CD4-positive, alpha-beta T cell treated with Interleukin-4 for 1 hour (primary cell): ENCODE results near the gene PRPF40B.
"Not testable (repeated sequence)": the region's sequence is repeated elsewhere in the genome, so short reads cannot be mapped to it uniquely, and the experiment has no call there.

Experiments
- DNase-seq, 2 donors: peaks; one replicate each; pipeline ENCODE4 v3.0.0-alpha.2; 2020 to 2022

PRPF40B gene

DNA sequence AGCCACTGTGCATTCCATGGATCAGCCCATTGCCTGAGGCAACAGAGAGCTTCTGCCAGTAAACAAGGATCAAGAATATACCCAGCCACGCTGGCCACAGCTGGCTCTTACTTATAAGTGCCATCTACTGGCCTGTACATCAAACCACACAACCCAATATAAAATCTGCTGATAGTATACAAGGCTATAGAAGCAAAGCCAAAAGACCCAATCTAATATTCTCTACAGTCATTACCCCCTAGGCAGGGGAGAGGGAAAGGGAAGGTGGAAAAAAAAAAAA is 13.5 kb upstream of the PRPF40B start:
- DNase-seq: no peak

DNA sequence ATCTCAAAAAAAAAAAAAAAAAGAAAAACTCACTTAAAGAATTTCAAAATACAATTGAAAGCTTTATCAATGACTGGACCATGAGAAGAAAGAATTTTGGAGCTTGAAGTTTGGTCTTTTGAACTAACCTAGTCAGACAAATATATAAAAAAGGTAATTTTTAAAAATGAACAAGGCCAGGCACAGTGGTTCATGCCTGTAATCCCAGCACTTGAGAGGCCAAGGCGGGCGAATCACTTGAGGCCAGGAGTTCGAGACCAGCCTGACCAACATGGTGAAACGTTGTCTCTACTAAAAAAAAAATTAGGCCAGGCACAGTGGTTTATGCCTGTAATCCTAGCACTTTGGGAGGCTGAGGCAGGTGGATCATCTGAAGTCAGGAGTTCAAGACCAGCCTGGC is 12.6 kb upstream of the PRPF40B start:
- DNase-seq: not testable (repeated sequence)

DNA sequence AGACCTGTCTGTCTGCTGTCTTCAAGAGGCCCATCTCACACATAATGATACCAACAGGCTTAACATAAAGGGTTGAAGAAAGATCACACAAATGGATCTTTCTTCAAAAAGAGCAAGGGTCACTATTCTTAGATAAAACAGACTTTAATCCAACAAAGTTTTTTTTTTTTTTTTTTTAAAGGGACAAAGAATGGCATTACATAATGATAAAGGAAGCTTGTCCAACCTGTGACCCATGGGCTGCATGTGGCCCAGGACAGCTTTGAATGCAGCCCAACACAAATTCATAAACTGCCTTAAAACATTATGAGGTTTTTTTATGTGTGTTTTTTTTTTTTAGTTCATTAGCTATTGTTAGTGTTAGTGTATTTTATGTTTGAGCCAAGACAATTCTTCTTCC is 11.2 kb upstream of the PRPF40B start:
- no peak for DNase-seq

GRCh38 chr12:49615725-49616124 is 7.6 kb upstream of the PRPF40B start:
- DNase-seq: no peak

- no peak for DNase-seq
Observed at GRCh38 chr12:49616533-49617219, 6.7 kb upstream of the PRPF40B start.

- DNase-seq: no peak
Observed at GRCh38 chr12:49618576-49618975, 4.8 kb upstream of the PRPF40B start.

- DNase-seq: no peak
Observed at GRCh38 chr12:49619286-49619685, 4.1 kb upstream of the PRPF40B start.

GRCh38 chr12:49621651-49622500 is 1.5 kb upstream of the PRPF40B start:
- DNase-seq: no peak

DNA sequence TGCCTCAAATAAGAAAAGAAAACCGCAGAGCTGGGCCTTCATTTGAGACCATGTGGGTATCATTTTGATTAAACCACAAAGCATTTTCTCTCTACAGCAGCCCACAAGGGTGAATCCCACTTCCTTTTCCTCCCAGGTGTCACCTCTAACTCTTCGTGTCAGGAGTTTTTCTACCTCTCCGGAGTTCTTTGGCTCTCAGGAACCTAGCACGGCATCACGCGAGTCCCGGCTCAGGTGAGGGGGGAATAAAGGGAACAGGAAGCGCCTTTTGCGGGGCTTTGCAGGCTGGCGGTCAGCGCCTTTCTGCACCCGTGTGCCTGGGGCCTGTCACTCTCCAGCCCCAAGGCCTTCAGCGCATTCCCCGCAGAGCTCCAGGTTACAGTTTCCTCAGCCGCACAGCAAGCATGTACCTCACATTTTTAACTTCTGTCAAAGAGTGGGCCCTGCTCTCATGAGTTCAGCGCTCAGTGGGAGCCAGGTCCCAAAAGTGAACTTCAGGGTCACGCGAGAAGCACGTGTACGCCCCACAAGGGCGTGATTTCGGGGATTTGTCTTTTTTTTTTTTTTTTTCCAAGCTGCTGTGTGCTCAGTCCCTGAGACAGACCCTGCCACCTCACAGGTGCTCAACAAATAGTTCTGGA is 740 bp upstream of the PRPF40B start:
- peak; percentile 44 to 79 for DNase-seq

DNA sequence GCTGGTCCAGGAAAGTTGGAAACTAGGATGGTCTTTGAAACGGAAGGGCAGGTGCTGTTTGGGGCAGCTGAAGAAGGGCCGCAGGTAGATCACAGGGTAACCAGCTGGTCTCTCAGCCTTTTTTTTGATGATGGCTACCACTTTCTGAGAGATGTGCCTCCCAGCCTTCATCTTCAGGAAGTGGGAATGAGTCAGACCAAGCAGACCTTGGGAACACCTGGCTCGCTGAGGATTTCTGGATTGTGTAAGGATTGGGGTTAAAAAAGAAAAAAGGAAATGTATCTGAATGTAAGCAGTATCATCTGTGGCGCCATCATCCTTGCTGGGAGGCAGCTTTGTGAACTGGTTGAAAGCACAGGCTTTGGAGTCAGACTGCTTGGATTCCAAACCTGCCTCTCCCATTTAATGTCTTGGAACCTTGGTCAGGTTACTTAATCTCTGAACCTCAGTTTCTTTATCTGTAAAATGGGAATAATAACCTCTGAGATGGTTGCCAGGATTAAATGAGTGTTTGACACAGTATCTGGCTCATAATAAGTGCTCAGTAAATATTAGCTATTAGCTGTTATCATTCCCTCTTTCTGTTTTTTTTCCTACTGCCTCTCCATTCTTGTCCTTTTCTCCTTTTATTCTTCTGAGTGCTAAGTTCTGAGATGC is 1.7 kb downstream of the PRPF40B start:
- DNase-seq: no peak

- DNase-seq: peak in 1 of 2 donors; percentile 31
Observed at GRCh38 chr12:49626169-49626835, 2.9 kb downstream of the PRPF40B start.

DNA sequence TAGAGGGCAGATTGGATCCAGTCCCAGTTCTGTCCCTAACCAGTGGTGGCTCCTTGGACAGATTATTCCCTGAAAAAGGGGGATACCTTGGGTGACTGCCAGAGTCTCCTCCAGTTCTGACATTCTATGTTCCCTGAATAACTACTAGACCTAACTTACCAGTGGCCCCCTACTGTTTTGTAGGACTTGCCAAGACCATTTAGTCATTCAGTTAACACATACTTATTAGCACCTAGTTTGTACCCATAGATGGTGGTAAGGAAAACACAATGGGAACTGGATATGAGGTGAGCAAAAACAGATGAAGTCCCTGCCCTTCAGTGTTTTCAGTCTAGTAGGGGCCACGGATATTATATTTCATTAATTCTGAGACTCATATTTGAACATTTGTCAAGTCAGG is 3.5 kb downstream of the PRPF40B start:
- no peak for DNase-seq

- no peak for DNase-seq
Observed at GRCh38 chr12:49627752-49628360, 4.5 kb downstream of the PRPF40B start.

DNA sequence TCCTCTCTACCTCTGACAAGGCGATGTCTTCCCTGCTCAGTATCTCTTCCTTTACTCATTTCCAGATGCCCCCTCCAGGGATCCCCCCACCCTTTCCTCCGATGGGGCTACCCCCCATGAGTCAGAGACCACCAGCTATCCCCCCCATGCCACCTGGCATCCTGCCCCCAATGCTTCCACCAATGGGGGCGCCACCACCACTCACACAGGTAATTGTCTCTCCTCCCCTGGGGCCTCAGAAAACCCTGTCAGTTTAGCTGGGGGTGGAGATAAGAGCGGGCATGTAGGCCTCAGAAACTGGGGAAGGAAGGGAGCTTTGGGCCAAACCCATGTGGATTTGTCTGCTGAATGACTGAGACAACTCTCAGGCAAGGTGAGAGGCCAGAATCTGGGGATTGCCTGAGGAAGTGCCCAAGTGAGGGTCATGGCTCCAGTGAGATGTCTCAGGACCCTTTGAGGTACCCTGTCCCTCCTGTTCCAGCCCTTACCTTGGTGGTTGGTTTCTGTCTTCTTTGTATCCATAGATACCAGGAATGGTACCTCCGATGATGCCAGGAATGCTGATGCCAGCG is 8.1 kb downstream of the PRPF40B start:
- no peak for DNase-seq

- DNase-seq: no peak
Observed at GRCh38 chr12:49632401-49632800, 9.0 kb downstream of the PRPF40B start.

- DNase-seq: no peak
Observed at GRCh38 chr12:49632986-49633702, 9.8 kb downstream of the PRPF40B start.

DNA sequence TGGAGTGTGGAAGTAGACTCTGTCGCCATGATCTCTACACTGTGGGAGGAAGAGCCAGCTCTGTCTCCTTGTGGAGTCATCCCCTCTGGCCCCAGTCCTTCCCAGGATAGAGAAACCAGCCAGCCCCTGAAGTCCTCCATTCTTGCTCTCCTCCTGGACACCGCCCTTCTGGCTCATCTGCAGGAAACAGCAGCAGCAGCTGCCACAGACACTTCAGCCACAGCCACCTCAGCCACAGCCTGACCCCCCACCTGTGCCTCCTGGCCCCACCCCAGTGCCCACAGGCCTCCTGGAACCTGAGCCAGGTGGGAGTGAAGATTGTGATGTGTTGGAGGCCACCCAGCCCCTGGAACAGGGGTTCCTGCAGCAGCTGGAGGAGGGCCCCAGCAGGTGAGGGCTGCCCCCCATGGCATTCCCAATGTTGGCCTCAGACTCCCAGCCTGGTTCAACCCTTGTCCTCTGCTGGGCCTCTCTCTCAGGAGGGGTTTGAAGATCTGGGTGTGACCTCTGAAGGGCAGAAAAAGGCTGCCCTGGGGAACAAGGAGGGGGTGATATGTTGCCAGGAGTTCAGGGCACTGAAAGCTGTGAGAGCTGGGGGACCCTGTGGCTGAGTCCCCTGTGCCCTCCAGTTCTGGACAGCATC is 10.5 kb downstream of the PRPF40B start:
- no peak for DNase-seq

DNA sequence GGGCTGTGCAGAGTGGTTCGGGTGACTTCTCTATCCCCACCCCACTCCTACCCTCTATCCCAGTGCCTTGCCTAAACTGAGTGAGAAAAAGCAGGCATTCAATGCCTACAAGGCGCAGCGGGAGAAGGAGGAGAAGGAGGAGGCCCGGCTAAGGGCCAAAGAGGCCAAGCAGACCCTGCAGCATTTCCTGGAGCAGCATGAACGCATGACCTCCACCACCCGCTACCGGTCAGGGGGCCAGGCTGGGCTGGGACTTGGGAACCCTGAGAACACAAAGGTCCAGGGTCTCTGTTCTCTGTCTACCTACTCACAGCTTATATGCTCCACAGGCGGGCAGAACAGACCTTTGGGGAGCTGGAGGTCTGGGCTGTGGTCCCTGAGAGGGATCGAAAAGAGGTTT is 11.7 kb downstream of the PRPF40B start:
- no peak for DNase-seq

DNA sequence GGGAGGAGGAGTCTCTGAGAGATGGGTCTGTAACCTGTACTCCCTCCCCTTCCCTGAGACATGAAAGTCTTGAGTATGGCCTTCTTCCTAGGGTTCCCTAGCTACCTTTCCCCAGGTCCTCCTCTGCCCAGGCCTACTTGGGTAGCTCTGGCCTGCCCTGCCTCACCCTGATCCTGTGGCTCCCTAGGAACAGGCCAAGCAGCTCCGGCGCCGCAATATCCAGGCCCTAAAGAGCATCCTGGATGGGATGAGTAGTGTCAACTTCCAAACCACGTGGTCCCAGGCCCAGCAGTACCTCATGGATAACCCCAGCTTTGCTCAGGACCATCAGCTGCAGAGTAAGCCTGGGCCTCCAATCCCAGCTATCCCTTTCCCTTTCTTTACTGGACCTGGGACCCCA is 12.3 kb downstream of the PRPF40B start:
- DNase-seq: no peak

DNA sequence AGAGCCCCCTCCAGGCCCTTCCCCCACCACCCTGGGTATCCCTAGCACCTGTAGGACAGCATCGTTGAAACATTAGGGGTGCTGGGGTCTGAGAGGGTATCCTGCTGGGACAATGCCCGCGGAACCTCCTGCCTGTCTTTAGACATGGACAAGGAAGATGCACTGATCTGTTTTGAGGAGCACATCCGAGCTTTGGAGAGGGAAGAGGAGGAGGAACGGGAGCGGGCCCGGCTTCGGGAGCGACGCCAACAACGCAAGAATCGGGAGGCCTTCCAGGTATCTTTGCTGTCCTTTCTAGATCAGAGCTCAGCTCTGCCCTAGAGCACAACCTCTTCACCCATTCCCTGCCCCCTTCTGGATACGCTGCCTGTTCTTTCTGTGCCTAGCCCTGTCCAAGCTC is 13.2 kb downstream of the PRPF40B start:
- DNase-seq: no peak
